Gastrocnemius medialis (tissue), 4 donors: ENCODE data around the gene TMEM253. TPM values are rescaled to one million over a fixed set of nuclear protein-coding genes. Genes with fewer than 3 reads are reported as not detected.

Source experiments
- ATAC-seq, 2 donors: fragments of 150-250 bp; one replicate each; pipeline ENCODE4 v1.9.1; 2016
- DNase-seq, 2 donors: peaks; one replicate each; pipeline ENCODE4 v3.0.0-alpha.2; 2019
- H3K27ac ChIP-seq, 4 donors: fragments of 200-600 bp; sonication (generic); 1 replicate in 1 of 4; 2 replicates in 3 of 4; pipeline ENCODE4 v1.5.1; 2016 to 2018; ENCODE audit warnings: mild to moderate bottlenecking in 2 of 4, moderate library complexity in 1 of 4
- H3K27me3 ChIP-seq, 3 donors: fragments of 200-600 bp; sonication (generic) in 2 of 3; 1 replicate in 1 of 3; 2 replicates in 2 of 3; pipeline versions ENCODE4 v1.5.1 to v1.6.0; 2016 to 2019; ENCODE audit warnings: mild to moderate bottlenecking in 1 of 3, moderate library complexity in 1 of 3
- H3K36me3 ChIP-seq, 2 donors: fragments of 200-600 bp; sonication (generic) in 1 of 2; one replicate each; pipeline ENCODE4 v1.5.1; 2017 to 2018
- H3K4me1 ChIP-seq, 2 donors: fragments of 200-600 bp; sonication (generic) in 1 of 2; one replicate each; pipeline ENCODE4 v1.5.1; 2016 to 2017; ENCODE audit warnings: mild to moderate bottlenecking in 2 of 2
- H3K4me3 ChIP-seq, 4 donors: fragments of 200-600 bp; sonication (generic) in 3 of 4; 1 replicate in 1 of 4; 2 replicates in 3 of 4; pipeline ENCODE4 v1.5.1; 2016 to 2019; ENCODE audit warnings: mild to moderate bottlenecking in 2 of 4
- H3K9me3 ChIP-seq, 3 donors: fragments of 200-600 bp; sonication (generic) in 2 of 3; 1 replicate in 1 of 3; 2 replicates in 2 of 3; pipeline ENCODE4 v1.5.1; 2016 to 2019
- POLR2A ChIP-seq, 2 donors: fragments of 450-650 bp; IDR thresholded peaks; one replicate each; pipeline ENCODE4 v1.6.1; 2017; ENCODE audit warnings: antibody characterized with exemption in 2 of 2, mild to moderate bottlenecking in 2 of 2, moderate library complexity in 2 of 2
- in situ Hi-C, 4 donors: fragments of 200-750 bp; cut with MboI; loops; one replicate each; pipeline versions ENCODE4 v1.15.0 to v1.8.0; 2017; ENCODE audit warnings: low sequenced_read_pairs in 4 of 4
- intact Hi-C: fragments of 100-400 bp; cut with DNase I; formaldehyde crosslinking; loops from one replicate; pipeline ENCODE4 v1.15.1; 2023; ENCODE audit warnings: low total_unique reads
- total RNA-seq, 4 donors: library from RNA; depleted of rRNA; stranded (reverse); fragments of >200 nt; gene quantifications; one replicate each; pipeline versions ENCODE4 v1.1.0 to v1.2.3, GENCODE V29; 2016
- TF ChIP-seq, protein P1 (sequence below), 5 experiments: fragments of 450-650 bp in 3 of 5; fragments of 200-600 bp in 2 of 5; sonication (generic) in 2 of 5; IDR thresholded peaks in 4 of 5; conservative IDR thresholded peaks in 1 of 5; 1 replicate in 4 of 5; 2 replicates in 1 of 5; pipeline ENCODE4 v1.5.1; 2016 to 2019; ENCODE audit warnings: antibody characterized with exemption in 5 of 5, mild to moderate bottlenecking in 3 of 5, moderate library complexity in 3 of 5

The TMEM253 gene
- total RNA-seq, 4 donors from 2014 or later, result 0.19 to 0.35 TPM; not detected in 2

DNA sequence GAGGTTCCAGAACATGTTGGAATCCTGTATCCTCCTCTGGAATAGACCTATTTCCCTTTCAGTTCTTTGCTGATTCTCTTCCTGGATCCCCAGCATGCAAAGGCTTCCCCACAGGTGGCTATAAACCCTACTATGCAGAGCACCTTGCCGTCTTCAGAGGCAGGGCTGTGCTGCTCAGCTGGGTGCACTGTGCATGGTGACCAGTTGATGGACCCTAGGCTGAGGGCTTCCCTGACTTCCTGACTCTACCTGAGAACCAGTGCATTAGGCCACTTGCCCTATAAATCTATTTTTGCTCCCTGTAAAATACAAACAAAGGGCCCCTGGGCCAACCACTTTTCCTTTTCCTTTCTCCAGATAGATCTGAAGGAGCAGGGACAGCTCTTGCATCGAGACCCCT lies 16.5 kb upstream of the TMEM253 start:
- Histone ChIP-seq H3K9me3 (no peaks in the 10 kb centered on the region), H3K4me1 (no peaks in the 10 kb centered on the region), H3K27ac (no peak overlapping the region), H3K27me3 (no peaks in the 10 kb centered on the region), H3K4me3 (no peak overlapping the region), H3K36me3 (peaks cover 0 to 68% of the 10 kb centered on the region in 2 donors)
- TF ChIP-seq, protein P1, sequence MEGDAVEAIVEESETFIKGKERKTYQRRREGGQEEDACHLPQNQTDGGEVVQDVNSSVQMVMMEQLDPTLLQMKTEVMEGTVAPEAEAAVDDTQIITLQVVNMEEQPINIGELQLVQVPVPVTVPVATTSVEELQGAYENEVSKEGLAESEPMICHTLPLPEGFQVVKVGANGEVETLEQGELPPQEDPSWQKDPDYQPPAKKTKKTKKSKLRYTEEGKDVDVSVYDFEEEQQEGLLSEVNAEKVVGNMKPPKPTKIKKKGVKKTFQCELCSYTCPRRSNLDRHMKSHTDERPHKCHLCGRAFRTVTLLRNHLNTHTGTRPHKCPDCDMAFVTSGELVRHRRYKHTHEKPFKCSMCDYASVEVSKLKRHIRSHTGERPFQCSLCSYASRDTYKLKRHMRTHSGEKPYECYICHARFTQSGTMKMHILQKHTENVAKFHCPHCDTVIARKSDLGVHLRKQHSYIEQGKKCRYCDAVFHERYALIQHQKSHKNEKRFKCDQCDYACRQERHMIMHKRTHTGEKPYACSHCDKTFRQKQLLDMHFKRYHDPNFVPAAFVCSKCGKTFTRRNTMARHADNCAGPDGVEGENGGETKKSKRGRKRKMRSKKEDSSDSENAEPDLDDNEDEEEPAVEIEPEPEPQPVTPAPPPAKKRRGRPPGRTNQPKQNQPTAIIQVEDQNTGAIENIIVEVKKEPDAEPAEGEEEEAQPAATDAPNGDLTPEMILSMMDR (IDR thresholded peaks at IDR 0.05 in 4 of 5, conservative IDR thresholded peaks at IDR 0.05 in 1 of 5), result no peak
- TF ChIP-seq POLR2A (IDR thresholded peaks at IDR 0.05), result no peak
- intact Hi-C loops, result no loop called here
- no peak for DNase-seq
- in situ Hi-C loops, result no loop called here
- no peak for ATAC-seq

DNA sequence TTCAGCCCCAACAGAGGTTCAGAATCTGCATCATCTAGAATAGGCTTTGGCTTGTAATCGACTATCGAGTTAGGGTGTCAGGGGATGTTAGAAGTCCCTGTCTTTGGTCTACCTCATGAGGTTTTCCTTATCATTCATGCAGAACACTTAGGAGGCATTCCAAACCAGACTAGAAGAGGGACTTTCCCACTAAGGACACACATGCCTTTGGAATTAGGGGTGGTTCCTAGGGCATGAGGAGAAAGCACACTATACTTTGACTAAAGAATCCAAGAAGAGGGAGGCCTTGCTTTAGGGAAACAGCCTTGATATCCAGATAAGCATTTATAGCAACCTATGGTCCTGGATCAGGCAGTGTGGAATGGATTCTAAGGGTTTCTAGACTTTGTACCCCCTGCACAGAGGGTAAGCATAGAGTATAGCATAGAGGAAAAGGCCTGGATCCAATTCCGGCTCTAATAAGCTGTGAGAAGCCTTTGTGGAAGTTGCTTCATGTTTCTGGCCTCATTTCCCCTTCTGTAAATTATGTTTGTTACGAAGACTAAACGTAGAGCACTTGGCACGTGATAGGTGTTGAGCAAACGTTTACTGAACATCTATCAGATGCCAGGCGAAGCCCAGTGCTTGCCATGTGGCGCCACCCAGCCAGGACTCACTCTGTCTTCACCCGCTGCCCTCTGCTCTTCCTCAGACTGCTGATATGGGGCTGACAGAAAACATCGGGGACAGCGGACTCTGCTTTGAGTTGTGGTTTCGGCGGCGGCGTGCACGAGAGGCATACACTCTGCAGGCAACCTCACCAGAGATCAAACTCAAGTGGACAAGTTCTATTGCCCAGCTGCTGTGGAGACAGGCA lies 15.6 kb upstream of the TMEM253 start:
- in situ Hi-C loops (no loop called here), intact Hi-C loops (no loop called here)
- peak in 1 of 2 donors; percentile 72 for DNase-seq
- peak; percentile 65 to 75 for ATAC-seq
- Histone ChIP-seq H3K27me3 (no peaks in the 10 kb centered on the region), H3K4me1 (no peaks in the 10 kb centered on the region), H3K27ac (peak overlapping the region in 2 of 4 donors; percentile 10 to 34), H3K9me3 (no peaks in the 10 kb centered on the region), H3K4me3 (no peak overlapping the region), H3K36me3 (peaks cover 0 to 68% of the 10 kb centered on the region in 2 donors)
- no peak for TF ChIP-seq POLR2A (IDR thresholded peaks at IDR 0.05)
- TF ChIP-seq, protein P1 (IDR thresholded peaks at IDR 0.05 in 4 of 5, conservative IDR thresholded peaks at IDR 0.05 in 1 of 5), result no peak

GRCh38 chr14:21086908-21087293 lies 14.0 kb upstream of the TMEM253 start:
- Histone ChIP-seq H3K9me3 (no peaks in the 10 kb centered on the region), H3K4me3 (no peak overlapping the region), H3K27me3 (no peaks in the 10 kb centered on the region), H3K27ac (no peak overlapping the region), H3K36me3 (peaks cover 0 to 67% of the 10 kb centered on the region in 2 donors), H3K4me1 (no peaks in the 10 kb centered on the region)
- TF ChIP-seq, protein P1 (IDR thresholded peaks at IDR 0.05 in 4 of 5, conservative IDR thresholded peaks at IDR 0.05 in 1 of 5), result no peak
- TF ChIP-seq POLR2A (IDR thresholded peaks at IDR 0.05), result no peak
- ATAC-seq, result no peak
- in situ Hi-C loops, result no loop called here
- intact Hi-C loops, result no loop called here
- no peak for DNase-seq

GRCh38 chr14:21087294-21088091 lies 13.4 kb upstream of the TMEM253 start:
- no peaks in the 10 kb centered on the region for H3K4me1 ChIP-seq
- no peak overlapping the region for H3K27ac ChIP-seq
- no peak overlapping the region for H3K4me3 ChIP-seq
- no peaks in the 10 kb centered on the region for H3K9me3 ChIP-seq
- H3K27me3 ChIP-seq, result no peaks in the 10 kb centered on the region
- TF ChIP-seq, protein P1 (IDR thresholded peaks at IDR 0.05 in 4 of 5, conservative IDR thresholded peaks at IDR 0.05 in 1 of 5), result no peak
- no peak for TF ChIP-seq POLR2A (IDR thresholded peaks at IDR 0.05)
- no peak for DNase-seq
- no peak for ATAC-seq
- in situ Hi-C loops (no loop called here), intact Hi-C loops (no loop called here)
- H3K36me3 ChIP-seq, result peaks cover 0 to 65% of the 10 kb centered on the region in 2 donors
